SK-N-SH (cell line): ENCODE data around the gene N4BP2L2. TPM values are rescaled to one million over a fixed set of nuclear protein-coding genes. Genes with fewer than 3 reads are reported as not detected.
A peak's percentile ranks its signal among the peaks of the same experiment; 100 is the strongest.

Source experiments
- CTCF ChIA-PET: fragments of 300-600, 350-600 bp; formaldehyde crosslinking; extraction: SDS; loops from one replicate; lab custom pipeline; 2021; lab: Yijun Ruan, JAX
- POLR2A ChIA-PET: fragments of 350-600 bp; sonication (Branson Sonifier 250); formaldehyde crosslinking; extraction: SDS; loops from one replicate; lab custom pipeline; 2020; ENCODE audit warnings: antibody characterized with exemption, inconsistent platforms; lab: Yijun Ruan, JAX
- DNase-seq: peaks from one replicate; pipeline ENCODE4 v3.0.0; 2012
- H2AFZ ChIP-seq: fragments of 200-600 bp; sonication (generic); 2 replicates; pipeline ENCODE4 v1.8.1; 2016; ENCODE audit warnings: antibody characterized with exemption, mild to moderate bottlenecking, low read depth
- H3F3A ChIP-seq: fragments of 200-600 bp; sonication (generic); replicated peaks from 2 replicates; pipeline ENCODE3; 2016; ENCODE audit warnings: antibody characterized with exemption, mild to moderate bottlenecking; ENCODE audit not compliant: insufficient read depth
- H3K27ac ChIP-seq, 2 experiments: fragments of 200-500 bp in 1 of 2; fragments of 200-600 bp in 1 of 2; sonication (Bioruptor generic) in 1 of 2; sonication (generic), shearing (Covaris generic) in 1 of 2; 2 replicates each; pipeline versions ENCODE4 v1.5.1 to v1.6.1; 2014 to 2016; ENCODE audit warnings: low read depth in 2 of 2, inconsistent platforms in 1 of 2, low read length in 1 of 2, mild to moderate bottlenecking in 1 of 2, mixed read lengths in 1 of 2
- H3K27me3 ChIP-seq: fragments of 200-600 bp; sonication (generic), shearing (Covaris generic); 2 replicates; pipeline ENCODE4 v1.6.1; 2016; ENCODE audit warnings: mixed run types; ENCODE audit not compliant: insufficient read depth
- H3K36me3 ChIP-seq, 2 experiments: fragments of 200-500 bp in 1 of 2; fragments of 200-600 bp in 1 of 2; sonication (Bioruptor generic) in 1 of 2; sonication (generic) in 1 of 2; replicated peaks in 1 of 2; 2 replicates each; pipeline versions ENCODE3 to v1.5.1; 2014 to 2016; ENCODE audit warnings: low read length in 1 of 2, mild to moderate bottlenecking in 1 of 2; ENCODE audit not compliant: insufficient read depth in 2 of 2, control insufficient read depth in 1 of 2
- H3K4me1 ChIP-seq, 2 experiments: fragments of 200-500 bp in 1 of 2; fragments of 200-600 bp in 1 of 2; sonication (Bioruptor generic) in 1 of 2; sonication (generic), shearing (Covaris generic) in 1 of 2; 2 replicates each; pipeline versions ENCODE4 v1.5.1 to v1.6.1; 2014 to 2016; ENCODE audit warnings: low read depth in 1 of 2, low read length in 1 of 2, mixed run types in 1 of 2; ENCODE audit not compliant: insufficient read depth in 2 of 2, control insufficient read depth in 1 of 2
- H3K4me2 ChIP-seq: fragments of 200-600 bp; sonication (generic), shearing (Covaris generic); 2 replicates; pipeline ENCODE4 v1.6.1; 2017; ENCODE audit warnings: mixed run types
- H3K4me3 ChIP-seq, 2 experiments: fragments of 200-500 bp in 1 of 2; fragments of 200-600 bp in 1 of 2; sonication (Bioruptor generic) in 1 of 2; sonication (generic), shearing (Covaris generic) in 1 of 2; 2 replicates each; pipeline versions ENCODE4 v1.5.1 to v1.8.1; 2014 to 2016; ENCODE audit warnings: low read depth in 2 of 2, inconsistent platforms in 1 of 2, low read length in 1 of 2, mild to moderate bottlenecking in 1 of 2, mixed read lengths in 1 of 2, moderate library complexity in 1 of 2
- H3K79me2 ChIP-seq: fragments of 200-600 bp; sonication (generic); 2 replicates; pipeline ENCODE4 v1.8.1; 2017; ENCODE audit warnings: mild to moderate bottlenecking; ENCODE audit not compliant: insufficient read depth
- H3K9ac ChIP-seq: fragments of 200-600 bp; sonication (generic); 2 replicates; pipeline ENCODE4 v1.6.1; 2017; ENCODE audit warnings: mixed run types
- H3K9me2 ChIP-seq: fragments of 200-600 bp; sonication (generic); 2 replicates; pipeline ENCODE4 v1.6.1; 2017; ENCODE audit warnings: mixed run types
- H3K9me3 ChIP-seq: fragments of 200-600 bp; sonication (generic); 2 replicates; pipeline ENCODE4 v1.6.1; 2017; ENCODE audit warnings: mixed run types, mild to moderate bottlenecking, moderate library complexity
- H4K20me1 ChIP-seq: fragments of 200-600 bp; sonication (generic); 2 replicates; pipeline ENCODE4 v1.6.1; 2017; ENCODE audit warnings: mild to moderate bottlenecking, mixed run types; ENCODE audit not compliant: insufficient read depth
- EP300 ChIP-seq, 2 experiments: IDR thresholded peaks; 2 replicates each; pipeline versions ENCODE4 v1.4.0 to v1.6.1; 2012; ENCODE audit warnings: borderline replicate concordance in 1 of 2, low read depth in 1 of 2, low read length in 1 of 2
- EZH2phosphoT487 ChIP-seq: fragments of 200-600 bp; sonication (generic); IDR thresholded peaks from 2 replicates; pipeline ENCODE4 v1.6.1; 2017; ENCODE audit warnings: low read depth, mixed run types, mild to moderate bottlenecking, antibody characterized with exemption, moderate library complexity, borderline replicate concordance
- FOSL2 ChIP-seq: IDR thresholded peaks from 2 replicates; pipeline ENCODE4 v1.4.0; 2012; ENCODE audit warnings: low read depth, mild to moderate bottlenecking, moderate library complexity, borderline replicate concordance
- FOXJ3 ChIP-seq: sonication (generic); formaldehyde crosslinking; IDR thresholded peaks from 2 replicates; pipeline ENCODE4 v1.5.1; 2020; ENCODE audit warnings: mild to moderate bottlenecking, missing genetic modification reagents
- FOXM1 ChIP-seq: IDR thresholded peaks from 2 replicates; pipeline ENCODE4 v1.4.0; 2012; ENCODE audit warnings: low read depth, mild to moderate bottlenecking
- GATA2 ChIP-seq: sonication (generic); formaldehyde crosslinking; IDR thresholded peaks from 2 replicates; pipeline ENCODE4 v1.5.0; 2020; ENCODE audit warnings: mild to moderate bottlenecking, missing genetic modification reagents
- JUND ChIP-seq: IDR thresholded peaks from 2 replicates; pipeline ENCODE4 v1.4.0; 2012
- POLR2AphosphoS5 ChIP-seq: IDR thresholded peaks from 2 replicates; pipeline ENCODE4 v1.6.1; 2012; ENCODE audit warnings: low read depth, low read length
- RAD21 ChIP-seq: IDR thresholded peaks from 2 replicates; pipeline ENCODE4 v1.6.1; 2012; ENCODE audit warnings: mild to moderate bottlenecking, low read length
- RFX5 ChIP-seq: IDR thresholded peaks from 2 replicates; pipeline ENCODE4 v1.6.1; 2012; ENCODE audit warnings: mild to moderate bottlenecking, improper control_type of control experiment, low read length
- SMC3 ChIP-seq: IDR thresholded peaks from 2 replicates; pipeline ENCODE4 v1.6.1; 2012; ENCODE audit warnings: low read depth, low read length, improper control_type of control experiment
- TAF1 ChIP-seq: IDR thresholded peaks from 2 replicates; pipeline ENCODE4 v1.6.1; 2012; ENCODE audit warnings: low read depth, mild to moderate bottlenecking, low read length, moderate library complexity, borderline replicate concordance
- TCF12 ChIP-seq: IDR thresholded peaks from 2 replicates; pipeline ENCODE4 v1.4.0; 2012
- WGBS: methylation state at CpG from one replicate; pipeline ENCODE4 v1.1.6; 2017; ENCODE audit warnings: low lambda C conversion rate; 5-methylcytosine and 5-hydroxymethylcytosine counted together
- polyA plus RNA-seq, 3 experiments: library from polyadenylated mRNA; depleted of rRNA; stranded (reverse); fragments of >200 nt; gene quantifications; 2 replicates each; pipeline ENCODE4 v1.2.3, GENCODE V29; 2012
- TF ChIP-seq, protein P1 (sequence below): IDR thresholded peaks from 2 replicates; pipeline ENCODE4 v1.4.0; 2012; ENCODE audit warnings: low read depth, borderline replicate concordance
- TF ChIP-seq, protein P2 (sequence below): IDR thresholded peaks from 2 replicates; pipeline ENCODE4 v1.6.1; 2012; ENCODE audit warnings: mild to moderate bottlenecking, low read depth, low read length, moderate library complexity

The N4BP2L2 gene
- polyA plus RNA-seq, 1 of the 3 experiments (the other 2 are of a cell fraction), result 16.0 TPM

DNA sequence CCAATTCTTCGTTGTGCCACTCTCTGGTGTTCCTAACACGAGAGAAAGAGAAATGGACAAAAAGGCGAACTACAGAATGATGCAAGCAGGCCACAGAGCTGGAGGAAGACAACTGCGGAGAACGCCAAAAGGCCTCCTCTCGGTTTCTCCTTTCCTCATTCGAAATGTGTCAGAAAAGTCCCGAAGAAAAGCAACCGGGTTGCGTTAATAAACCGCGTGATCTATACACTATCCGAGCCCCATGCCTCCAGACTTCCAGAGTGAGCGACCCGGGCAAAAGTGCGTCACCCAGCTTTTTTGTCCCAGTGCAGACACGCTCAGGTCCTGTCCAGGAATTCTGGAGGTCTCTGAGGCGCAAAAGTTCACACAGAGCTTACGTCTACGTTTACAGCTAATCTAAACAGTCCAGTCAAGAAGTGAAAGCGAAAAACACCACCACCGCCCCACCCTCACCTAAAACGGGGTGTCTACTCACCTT, 413 bp downstream of the N4BP2L2 start:
- H3F3A ChIP-seq, result peaks cover 5% of the 10 kb centered on the region
- no peaks in the 10 kb centered on the region for H3K9me3 ChIP-seq
- CTCF ChIA-PET, result interaction anchor here (1.1 to 2.2 kb wide), 7 partner anchors 16 to 628 kb away, joined by 3 to 7 read pairs (median 4); no protein-coding TSS in a partner anchor
- peak overlapping the region; percentile 90 to 92 for H3K27ac ChIP-seq
- peak overlapping the region; percentile 92 to 100 for H3K4me3 ChIP-seq
- no peaks in the 10 kb centered on the region for H4K20me1 ChIP-seq
- H3K9me2 ChIP-seq, result no peaks in the 10 kb centered on the region
- DNase-seq, result peak; percentile 45
- no peaks in the 10 kb centered on the region for H3K27me3 ChIP-seq
- H3K4me1 ChIP-seq, result peaks cover 0 to 4% of the 10 kb centered on the region in 2 experiments; a peak in 3 of 4 replicates
- peak overlapping the region; percentile 96 for H3K9ac ChIP-seq
- POLR2A ChIA-PET, result no interaction called here
- TF ChIP-seq JUND (no peak), POLR2AphosphoS5 (no peak), SMC3 (no peak), TCF12 (no peak), EZH2phosphoT487 (no peak), RAD21 (no peak), FOXJ3 (CRISPR knock-in tag) (no peak), FOSL2 (no peak), FOXM1 (no peak), RFX5 (no peak), EP300 (IDR thresholded peaks at IDR 0.05; ENCODE audit: borderline replicate concordance in 1 of 2, low read depth in 1 of 2, low read length in 1 of 2) (no peak), GATA2 (no peak), TAF1 (no peak)
- TF ChIP-seq, protein P1, sequence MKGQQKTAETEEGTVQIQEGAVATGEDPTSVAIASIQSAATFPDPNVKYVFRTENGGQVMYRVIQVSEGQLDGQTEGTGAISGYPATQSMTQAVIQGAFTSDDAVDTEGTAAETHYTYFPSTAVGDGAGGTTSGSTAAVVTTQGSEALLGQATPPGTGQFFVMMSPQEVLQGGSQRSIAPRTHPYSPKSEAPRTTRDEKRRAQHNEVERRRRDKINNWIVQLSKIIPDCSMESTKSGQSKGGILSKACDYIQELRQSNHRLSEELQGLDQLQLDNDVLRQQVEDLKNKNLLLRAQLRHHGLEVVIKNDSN, result no peak
- TF ChIP-seq, protein P2, sequence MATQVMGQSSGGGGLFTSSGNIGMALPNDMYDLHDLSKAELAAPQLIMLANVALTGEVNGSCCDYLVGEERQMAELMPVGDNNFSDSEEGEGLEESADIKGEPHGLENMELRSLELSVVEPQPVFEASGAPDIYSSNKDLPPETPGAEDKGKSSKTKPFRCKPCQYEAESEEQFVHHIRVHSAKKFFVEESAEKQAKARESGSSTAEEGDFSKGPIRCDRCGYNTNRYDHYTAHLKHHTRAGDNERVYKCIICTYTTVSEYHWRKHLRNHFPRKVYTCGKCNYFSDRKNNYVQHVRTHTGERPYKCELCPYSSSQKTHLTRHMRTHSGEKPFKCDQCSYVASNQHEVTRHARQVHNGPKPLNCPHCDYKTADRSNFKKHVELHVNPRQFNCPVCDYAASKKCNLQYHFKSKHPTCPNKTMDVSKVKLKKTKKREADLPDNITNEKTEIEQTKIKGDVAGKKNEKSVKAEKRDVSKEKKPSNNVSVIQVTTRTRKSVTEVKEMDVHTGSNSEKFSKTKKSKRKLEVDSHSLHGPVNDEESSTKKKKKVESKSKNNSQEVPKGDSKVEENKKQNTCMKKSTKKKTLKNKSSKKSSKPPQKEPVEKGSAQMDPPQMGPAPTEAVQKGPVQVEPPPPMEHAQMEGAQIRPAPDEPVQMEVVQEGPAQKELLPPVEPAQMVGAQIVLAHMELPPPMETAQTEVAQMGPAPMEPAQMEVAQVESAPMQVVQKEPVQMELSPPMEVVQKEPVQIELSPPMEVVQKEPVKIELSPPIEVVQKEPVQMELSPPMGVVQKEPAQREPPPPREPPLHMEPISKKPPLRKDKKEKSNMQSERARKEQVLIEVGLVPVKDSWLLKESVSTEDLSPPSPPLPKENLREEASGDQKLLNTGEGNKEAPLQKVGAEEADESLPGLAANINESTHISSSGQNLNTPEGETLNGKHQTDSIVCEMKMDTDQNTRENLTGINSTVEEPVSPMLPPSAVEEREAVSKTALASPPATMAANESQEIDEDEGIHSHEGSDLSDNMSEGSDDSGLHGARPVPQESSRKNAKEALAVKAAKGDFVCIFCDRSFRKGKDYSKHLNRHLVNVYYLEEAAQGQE, result no peak
- H3K79me2 ChIP-seq, result peaks cover 55% of the 10 kb centered on the region
- H3K4me2 ChIP-seq, result peak overlapping the region; percentile 79
- under 1% methylated on average over 23 of the region's 23 CpGs for WGBS
- H3K36me3 ChIP-seq, result peaks cover 31 to 35% of the 10 kb centered on the region in 2 experiments
- H2AFZ ChIP-seq, result peak overlapping the region; percentile 98
